Measurements from ENCODE around the gene MAPK12.

DNA sequence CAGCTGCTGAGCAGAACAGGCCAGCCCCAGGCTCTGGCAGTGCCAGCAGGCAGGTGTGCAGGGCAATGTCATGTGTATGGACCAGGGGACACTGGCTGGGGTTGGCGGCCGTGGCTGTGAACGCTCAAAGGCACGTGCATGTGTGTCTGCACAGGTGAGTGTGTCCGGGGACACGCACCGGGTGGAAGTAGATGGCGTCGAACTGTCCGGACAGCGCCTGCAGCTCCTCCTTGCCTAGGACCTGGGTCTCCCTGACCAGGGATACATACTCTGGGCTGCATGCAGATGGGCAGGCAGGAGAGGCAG, 11.3 kb downstream of the MAPK12 start:
- TF ChIP-seq POLR2A (IDR thresholded peaks at IDR 0.05; ENCODE audit: extremely low read depth, insufficient read length) = no peak
- TF ChIP-seq, protein P1, sequence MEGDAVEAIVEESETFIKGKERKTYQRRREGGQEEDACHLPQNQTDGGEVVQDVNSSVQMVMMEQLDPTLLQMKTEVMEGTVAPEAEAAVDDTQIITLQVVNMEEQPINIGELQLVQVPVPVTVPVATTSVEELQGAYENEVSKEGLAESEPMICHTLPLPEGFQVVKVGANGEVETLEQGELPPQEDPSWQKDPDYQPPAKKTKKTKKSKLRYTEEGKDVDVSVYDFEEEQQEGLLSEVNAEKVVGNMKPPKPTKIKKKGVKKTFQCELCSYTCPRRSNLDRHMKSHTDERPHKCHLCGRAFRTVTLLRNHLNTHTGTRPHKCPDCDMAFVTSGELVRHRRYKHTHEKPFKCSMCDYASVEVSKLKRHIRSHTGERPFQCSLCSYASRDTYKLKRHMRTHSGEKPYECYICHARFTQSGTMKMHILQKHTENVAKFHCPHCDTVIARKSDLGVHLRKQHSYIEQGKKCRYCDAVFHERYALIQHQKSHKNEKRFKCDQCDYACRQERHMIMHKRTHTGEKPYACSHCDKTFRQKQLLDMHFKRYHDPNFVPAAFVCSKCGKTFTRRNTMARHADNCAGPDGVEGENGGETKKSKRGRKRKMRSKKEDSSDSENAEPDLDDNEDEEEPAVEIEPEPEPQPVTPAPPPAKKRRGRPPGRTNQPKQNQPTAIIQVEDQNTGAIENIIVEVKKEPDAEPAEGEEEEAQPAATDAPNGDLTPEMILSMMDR (IDR thresholded peaks at IDR 0.05; ENCODE audit: low read depth, low read length) = no peak
- TF ChIP-seq, protein P2, sequence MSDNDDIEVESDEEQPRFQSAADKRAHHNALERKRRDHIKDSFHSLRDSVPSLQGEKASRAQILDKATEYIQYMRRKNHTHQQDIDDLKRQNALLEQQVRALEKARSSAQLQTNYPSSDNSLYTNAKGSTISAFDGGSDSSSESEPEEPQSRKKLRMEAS (IDR thresholded peaks at IDR 0.05; ENCODE audit: low read depth, low read length) = no peak
- no peak for TF ChIP-seq MYC (IDR thresholded peaks at IDR 0.05; ENCODE audit: low read depth, low read length)

Data from NB4 (cell line).